Forelimb muscle (tissue), 1 donor: ENCODE data around the gene AGPAT1. TPM values are rescaled to one million over a fixed set of nuclear protein-coding genes. Genes with fewer than 3 reads are reported as not detected.
"Not testable (repeated sequence)": the region's sequence is repeated elsewhere in the genome, so short reads cannot be mapped to it uniquely, and the experiment has no call there.

Source experiments
- DNase-seq: peaks from one replicate; pipeline ENCODE4 v3.0.0-alpha.2; 2013; ENCODE audit warnings: low read depth
- polyA plus RNA-seq: library from polyadenylated mRNA; unstranded; fragments of 120-200 nt; gene quantifications from one replicate; pipeline ENCODE4 v1.2.1, GENCODE V29; 2013; ENCODE audit not compliant: insufficient read length

AGPAT1 gene
- polyA plus RNA-seq, 1 donor = 57.3 TPM

GRCh38 chr6:32148289-32149091 lies 27.4 kb downstream of the AGPAT1 start:
- DNase-seq = no peak

DNA sequence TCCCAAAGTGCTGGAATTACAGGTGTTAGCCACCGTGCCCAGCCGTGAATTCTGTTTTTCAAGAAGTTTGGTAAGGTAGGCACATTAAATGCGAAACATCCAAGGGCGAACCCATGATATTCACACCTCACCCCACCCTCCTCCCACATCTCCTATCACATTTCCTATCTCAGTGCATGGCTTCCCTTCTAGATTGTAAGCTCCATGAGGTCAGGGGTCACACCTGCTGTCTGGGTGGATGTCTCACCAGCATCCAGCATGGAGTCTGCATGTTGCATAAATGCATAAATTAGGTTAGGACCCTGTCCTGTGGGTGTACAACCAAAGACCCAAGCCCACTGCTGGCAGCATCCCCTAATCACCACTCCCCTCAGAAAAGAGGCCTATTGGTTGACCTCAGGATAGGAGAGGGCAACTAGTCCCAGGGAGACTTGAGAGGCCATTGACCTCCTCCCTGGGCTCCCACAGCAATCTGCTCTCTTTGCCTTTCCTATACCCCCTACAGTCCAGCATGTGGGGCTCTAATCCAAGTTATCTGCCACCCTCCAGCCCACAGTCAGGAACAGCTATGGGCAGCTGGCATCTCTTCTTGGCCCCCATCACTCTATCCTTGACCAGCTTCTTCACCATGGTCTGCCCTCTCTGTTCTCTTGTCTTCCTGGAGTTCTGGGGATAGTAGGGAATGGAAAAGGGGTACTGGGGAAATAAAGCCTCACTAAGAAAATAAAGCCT lies 28.3 kb downstream of the AGPAT1 start:
- no peak for DNase-seq

DNA sequence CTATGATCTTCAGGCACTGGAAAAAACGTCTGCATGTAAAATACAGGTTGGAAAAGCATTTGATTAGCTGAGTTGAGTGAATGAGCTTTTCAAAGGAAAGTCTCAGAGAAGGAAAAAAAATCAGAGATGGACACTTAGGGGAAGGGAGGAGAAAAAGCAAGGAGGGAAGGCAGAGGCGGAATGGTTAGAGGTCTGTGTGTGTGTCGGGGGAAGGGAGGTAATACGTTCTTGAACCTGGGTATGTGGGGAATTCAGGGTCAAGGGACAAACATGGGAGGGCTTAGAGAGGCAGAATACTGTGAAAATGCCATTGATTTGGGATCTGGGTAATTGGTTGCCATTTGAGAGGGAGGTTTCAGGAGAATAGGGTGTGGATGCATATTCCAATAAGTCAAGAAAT lies 29.2 kb downstream of the AGPAT1 start:
- no peak for DNase-seq

DNA sequence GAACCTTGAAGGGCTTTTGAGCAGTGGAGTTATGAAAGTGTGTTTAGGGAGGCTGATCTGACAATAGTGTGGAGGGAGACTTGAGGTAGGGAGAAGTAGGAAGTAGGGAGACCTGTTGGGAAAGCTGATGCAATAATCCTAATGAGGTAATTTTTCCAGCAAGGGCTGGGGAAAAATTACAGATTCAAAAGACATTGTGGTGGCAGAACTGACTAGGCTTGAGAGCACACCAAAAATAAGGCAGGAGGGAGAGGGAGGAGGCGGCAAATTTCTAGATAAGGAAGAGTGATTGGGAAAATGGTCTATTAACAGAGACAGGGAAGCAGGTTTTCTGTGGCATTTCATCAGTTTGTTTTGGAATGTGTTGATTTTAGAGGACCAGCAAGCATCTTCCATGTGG lies 29.6 kb downstream of the AGPAT1 start:
- DNase-seq = no peak

DNA sequence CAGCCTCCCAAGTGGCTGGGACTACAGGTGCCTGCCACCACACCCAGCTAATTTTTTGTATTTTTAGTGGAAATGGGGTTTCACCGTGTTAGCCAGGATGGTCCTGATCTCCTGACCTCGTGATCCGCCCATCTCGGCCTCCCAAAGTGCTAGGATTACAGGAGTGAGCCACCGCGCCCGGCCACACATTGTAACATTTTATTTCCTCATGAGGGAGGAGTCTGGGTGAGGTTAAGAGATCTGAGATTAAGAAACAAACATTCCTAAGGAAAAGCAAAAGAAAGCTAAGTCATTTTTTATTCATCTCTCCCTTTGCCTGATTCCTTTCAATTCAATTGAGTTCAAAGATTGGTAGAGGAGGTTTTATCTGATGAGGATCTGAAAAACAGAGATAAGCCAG lies 31.6 kb downstream of the AGPAT1 start:
- not testable (repeated sequence) for DNase-seq

GRCh38 chr6:32140420-32141046 lies 35.4 kb downstream of the AGPAT1 start:
- no peak for DNase-seq

- no peak for DNase-seq
These were observed 36.3 kb downstream of the AGPAT1 start for GRCh38 chr6:32139590-32139989.

- DNase-seq = no peak
These were observed 38.4 kb downstream of the AGPAT1 start for GRCh38 chr6:32137454-32137853.

- no peak for DNase-seq
These were observed 42.1 kb downstream of the AGPAT1 start for GRCh38 chr6:32133786-32134185.

DNA sequence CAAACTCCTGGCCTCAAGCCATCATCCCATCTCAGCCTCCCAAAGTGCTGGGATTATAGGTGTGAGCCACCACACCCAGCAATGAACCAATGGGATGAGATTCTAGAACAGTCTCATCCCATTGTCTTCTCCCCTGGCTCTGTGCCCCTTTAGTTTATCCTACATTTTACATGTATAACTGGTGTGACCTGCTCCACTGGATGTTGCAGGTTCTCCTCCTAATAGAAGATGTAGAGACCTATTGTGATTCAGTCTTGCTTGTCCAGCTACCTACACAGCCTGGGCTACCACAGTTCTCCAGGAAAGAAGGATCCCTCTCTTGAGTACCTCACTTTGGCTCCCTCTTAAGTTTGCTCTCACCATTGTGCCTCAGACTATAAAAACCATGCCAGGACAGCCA lies 43.8 kb downstream of the AGPAT1 start:
- DNase-seq = no peak

GRCh38 chr6:32131439-32131948 lies 44.4 kb downstream of the AGPAT1 start:
- no peak for DNase-seq

- no peak for DNase-seq
These were observed 46.4 kb downstream of the AGPAT1 start for GRCh38 chr6:32129297-32130088.

GRCh38 chr6:32128751-32129296 lies 47.1 kb downstream of the AGPAT1 start:
- DNase-seq = no peak

- DNase-seq = peak; percentile 99
These were observed 47.9 kb downstream of the AGPAT1 start, which contains the start of gene ATF6B for GRCh38 chr6:32127717-32128592. TSS of gene ATF6B (minus strand) at chr6:32128246. CDS start at chr6:32128207, 39 bp downstream.

GRCh38 chr6:32127409-32127716 lies 48.5 kb downstream of the AGPAT1 start:
- no peak for DNase-seq

DNA sequence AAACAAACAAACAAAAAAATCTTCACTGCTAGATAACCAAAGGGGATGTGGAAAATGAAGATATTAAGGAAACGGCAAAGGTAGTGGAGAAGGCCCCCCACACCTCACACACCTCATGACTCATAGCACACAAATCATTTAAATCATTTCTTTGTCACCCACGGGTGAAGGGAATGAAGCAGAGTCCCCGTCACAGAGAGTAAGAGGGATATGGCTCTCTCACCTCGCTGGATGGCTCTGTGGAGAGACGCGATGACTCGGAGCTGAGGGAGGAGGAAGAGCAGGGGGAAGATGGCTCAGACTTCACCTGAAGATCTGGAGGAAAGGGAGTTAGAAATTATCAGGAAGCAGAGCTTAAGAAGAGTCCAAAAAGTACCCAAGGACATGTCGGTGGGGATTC lies 49.0 kb downstream of the AGPAT1 start:
- no peak for DNase-seq

DNA sequence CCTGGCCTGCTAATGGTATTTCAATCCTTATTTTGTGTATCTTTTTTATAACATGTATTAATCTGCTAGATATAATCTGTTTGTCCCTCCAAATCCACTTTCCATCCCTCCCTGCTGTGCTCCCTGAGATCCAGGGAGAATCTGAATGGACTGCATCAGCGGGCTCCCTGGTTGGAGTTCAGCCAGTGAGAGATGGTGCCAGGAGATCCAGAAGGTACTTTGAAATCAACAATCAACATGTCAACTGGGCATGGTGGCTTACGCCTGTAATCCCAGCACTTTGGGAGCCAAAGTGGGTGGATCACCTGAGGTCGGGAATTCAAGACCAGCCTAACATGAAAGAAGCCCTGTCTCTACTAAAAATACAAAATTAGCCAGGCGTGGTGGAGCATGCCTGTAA lies 52.2 kb downstream of the AGPAT1 start:
- DNase-seq = no peak

DNA sequence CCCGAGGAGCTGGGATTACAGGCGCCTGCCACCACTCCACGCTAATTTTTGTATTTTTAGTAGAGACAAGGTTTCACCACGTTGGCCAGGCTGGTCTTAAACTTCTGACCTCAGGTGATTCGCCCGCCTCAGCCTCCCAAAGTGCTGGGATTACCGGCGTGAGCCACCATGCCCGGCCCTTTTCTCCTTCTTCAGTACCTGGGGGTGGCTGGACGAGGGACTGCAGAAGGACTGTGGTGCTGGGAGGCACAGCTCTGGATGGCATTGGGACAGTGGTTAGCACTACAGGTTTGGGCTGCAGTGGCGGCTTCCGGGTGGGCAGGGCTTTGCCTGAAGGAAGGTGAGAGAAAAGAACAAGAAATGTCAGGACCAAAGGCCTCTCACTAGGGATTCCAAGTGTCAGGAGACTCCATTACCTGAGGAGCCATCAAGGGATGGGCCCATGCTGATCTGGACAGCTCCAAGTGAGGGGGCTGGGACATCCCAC lies 55.3 kb downstream of the AGPAT1 start:
- no peak for DNase-seq

- DNase-seq = no peak
These were observed 56.9 kb downstream of the AGPAT1 start for GRCh38 chr6:32118782-32119628.
